Natural killer cell treated with Interleukin-12 subunit alpha and Interleukin-12 subunit beta and Interleukin-15 and Interleukin-18, amount 100 ng/mL, for 72 hours (primary cell): ENCODE results near the gene SOHLH2. TPM values are rescaled to one million over a fixed set of nuclear protein-coding genes. Genes with fewer than 3 reads are reported as not detected.

ENCODE experiments used
- ATAC-seq, 2 donors: fragments of 150-1000 bp; cut with Tn5 transposase in 1 of 2; sonication (Bioruptor Pico), chemical (Tn5 transposase) in 1 of 2; 2 replicates each; pipeline ENCODE4 v1.10.0; 2021
- DNase-seq: peaks from one replicate; pipeline ENCODE4 v3.0.0; 2022; ENCODE audit warnings: low spot score
- H3K27ac Mint-ChIP-seq, 2 donors: 1 replicate in 1 of 2; 2 replicates in 1 of 2; pipeline ENCODE4 v1.8.0; 2022; ENCODE audit warnings: mixed read lengths in 2 of 2, mild to moderate bottlenecking in 1 of 2, moderate library complexity in 1 of 2
- H3K27me3 Mint-ChIP-seq, 2 donors: 1 replicate in 1 of 2; 2 replicates in 1 of 2; pipeline ENCODE4 v1.8.0; 2022; ENCODE audit warnings: mixed read lengths in 2 of 2
- H3K36me3 Mint-ChIP-seq: one replicate; pipeline ENCODE4 v1.8.0; 2022; ENCODE audit warnings: mixed read lengths
- H3K4me1 Mint-ChIP-seq, 2 donors: 1 replicate in 1 of 2; 2 replicates in 1 of 2; pipeline ENCODE4 v1.8.0; 2022; ENCODE audit warnings: low read depth in 2 of 2, mixed read lengths in 2 of 2, mild to moderate bottlenecking in 1 of 2
- H3K4me3 Mint-ChIP-seq: one replicate; pipeline ENCODE4 v1.8.0; 2022; ENCODE audit warnings: mixed read lengths
- H3K9me3 Mint-ChIP-seq: 2 replicates; pipeline ENCODE4 v1.8.0; 2022; ENCODE audit warnings: mixed read lengths
- total RNA-seq, 2 donors: library from RNA; stranded (reverse); gene quantifications; one replicate each; pipeline ENCODE4 v1.2.3, GENCODE V29; 2022

Gene SOHLH2
- total RNA-seq, 2 donors from 2014 or later = not detected

- no peak for ATAC-seq
- no peaks in the 10 kb centered on the region for H3K36me3 Mint-ChIP-seq
- peaks cover 14% of the 10 kb centered on the region for H3K9me3 Mint-ChIP-seq
- H3K4me3 Mint-ChIP-seq = no peak overlapping the region
- H3K27me3 Mint-ChIP-seq = no peaks in the 10 kb centered on the region
- H3K27ac Mint-ChIP-seq = no peak overlapping the region
- H3K4me1 Mint-ChIP-seq = no peaks in the 10 kb centered on the region
- DNase-seq = no peak
These were observed 50.5 kb downstream of the SOHLH2 start for GRCh38 chr13:36163809-36164308.

DNA sequence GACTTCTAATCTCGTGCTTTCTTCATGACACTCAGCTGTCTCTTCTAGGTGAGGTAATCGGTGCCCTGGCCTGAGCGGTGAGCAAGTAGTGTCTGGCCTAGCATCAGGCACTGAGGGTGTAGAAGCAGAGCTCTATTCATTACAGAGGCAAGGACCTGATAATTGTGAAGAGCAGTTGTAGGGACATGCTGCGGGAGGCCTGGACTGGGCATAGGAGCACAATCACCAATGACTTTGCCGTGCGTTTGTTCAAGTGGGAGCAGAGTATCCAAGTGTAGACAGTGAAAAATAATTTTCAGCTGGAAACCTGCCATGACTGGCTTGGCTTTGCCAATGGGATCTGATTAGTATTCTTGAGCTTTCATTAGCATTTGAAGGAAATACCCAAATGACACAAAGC is 51.1 kb downstream of the SOHLH2 start:
- no peak for ATAC-seq
- Mint-ChIP-seq H3K27me3 (no peaks in the 10 kb centered on the region), H3K4me1 (no peaks in the 10 kb centered on the region)

GRCh38 chr13:36160297-36160696 is 54.1 kb downstream of the SOHLH2 start:
- H3K27me3 Mint-ChIP-seq = no peaks in the 10 kb centered on the region
- ATAC-seq (no peak), DNase-seq (no peak)
- H3K4me1 Mint-ChIP-seq = no peaks in the 10 kb centered on the region
- H3K36me3 Mint-ChIP-seq = peaks cover 8% of the 10 kb centered on the region
- H3K9me3 Mint-ChIP-seq = peaks cover 9% of the 10 kb centered on the region
- no peak overlapping the region for H3K27ac Mint-ChIP-seq
- no peak overlapping the region for H3K4me3 Mint-ChIP-seq

More for the DNA sequence above, 51.1 kb downstream of the SOHLH2 start:
- Mint-ChIP-seq H3K36me3 (no peaks in the 10 kb centered on the region), H3K9me3 (peaks cover 14% of the 10 kb centered on the region), H3K27ac (no peak overlapping the region), H3K4me3 (no peak overlapping the region)
- DNase-seq = no peak

DNA sequence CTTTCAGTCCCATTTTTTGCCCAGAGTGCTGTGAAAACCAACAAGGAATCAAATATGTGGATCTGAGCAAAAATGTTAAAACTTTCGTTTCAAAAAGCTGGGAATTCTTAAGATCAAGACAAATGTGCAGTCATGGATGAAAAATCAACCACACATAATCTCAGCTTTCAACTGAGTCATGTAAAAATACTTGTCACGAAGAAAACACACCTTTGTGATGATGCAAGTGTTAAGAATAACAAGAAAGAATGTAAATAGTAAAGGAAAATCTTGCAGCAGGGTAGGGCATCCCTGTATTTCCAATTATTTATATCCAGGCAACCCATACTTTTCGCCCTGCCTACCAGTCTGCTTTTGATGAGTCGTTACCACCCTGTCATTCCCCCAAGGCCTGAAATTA is 55.7 kb downstream of the SOHLH2 start:
- no peak overlapping the region for H3K4me3 Mint-ChIP-seq
- peaks cover 0 to 2% of the 10 kb centered on the region in 2 donors for H3K27me3 Mint-ChIP-seq
- H3K4me1 Mint-ChIP-seq = no peaks in the 10 kb centered on the region
- no peak overlapping the region for H3K27ac Mint-ChIP-seq
- H3K36me3 Mint-ChIP-seq = peaks cover 8% of the 10 kb centered on the region
- DNase-seq = no peak
- no peak for ATAC-seq
- H3K9me3 Mint-ChIP-seq = peaks cover 9% of the 10 kb centered on the region

DNA sequence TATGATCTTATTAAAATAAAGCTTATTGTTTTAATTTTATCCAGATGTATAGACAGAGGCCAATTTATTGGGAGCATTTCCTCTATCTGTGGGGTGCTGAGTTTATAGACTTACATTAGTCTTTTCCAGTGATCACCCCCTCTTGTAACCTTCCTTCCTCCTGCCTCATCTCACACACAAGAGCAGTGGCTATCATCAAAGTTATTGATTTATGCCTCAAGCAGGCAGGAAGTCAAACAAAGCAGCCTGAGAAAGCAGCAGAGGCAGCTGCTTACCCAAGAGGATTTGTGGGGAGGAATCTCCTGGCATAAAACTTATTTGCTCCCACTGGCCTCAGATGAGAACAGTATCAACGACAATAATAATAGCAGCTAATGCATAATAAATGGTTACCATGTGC is 56.9 kb downstream of the SOHLH2 start:
- DNase-seq (no peak), ATAC-seq (no peak)
- Mint-ChIP-seq H3K27me3 (peaks cover 0 to 2% of the 10 kb centered on the region in 2 donors), H3K9me3 (peaks cover 9% of the 10 kb centered on the region), H3K36me3 (peaks cover 8% of the 10 kb centered on the region), H3K4me3 (no peak overlapping the region), H3K4me1 (no peaks in the 10 kb centered on the region), H3K27ac (no peak overlapping the region)

- ATAC-seq (peak in 1 of 2 donors; percentile 31), DNase-seq (no peak)
- Mint-ChIP-seq H3K4me3 (no peak overlapping the region), H3K27me3 (peaks cover 0 to 2% of the 10 kb centered on the region in 2 donors), H3K36me3 (peaks cover 11% of the 10 kb centered on the region), H3K9me3 (peaks cover under 1% of the 10 kb centered on the region), H3K4me1 (no peaks in the 10 kb centered on the region), H3K27ac (no peak overlapping the region)
These were observed 59.6 kb downstream of the SOHLH2 start for GRCh38 chr13:36154567-36155291.

DNA sequence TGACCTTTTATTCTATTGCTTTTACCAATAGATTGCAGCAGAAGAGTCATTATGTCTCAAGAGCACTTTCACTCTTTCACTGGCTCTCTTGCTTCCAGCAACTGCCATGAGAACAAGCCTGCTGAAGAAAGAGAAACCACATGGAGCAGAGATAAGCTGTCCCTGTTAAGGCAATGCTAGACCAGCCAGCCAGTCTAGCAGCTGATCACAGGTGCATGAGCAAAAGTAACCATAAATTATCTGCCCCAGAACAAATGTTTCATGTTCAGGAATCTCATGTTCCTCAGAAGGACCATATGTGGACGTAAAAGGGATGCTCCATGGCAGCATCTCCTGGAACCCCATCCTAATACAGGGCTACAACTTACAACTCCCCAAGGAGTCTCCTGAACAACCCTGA is 62.8 kb downstream of the SOHLH2 start:
- ATAC-seq = no peak
- H3K4me3 Mint-ChIP-seq = no peak overlapping the region
- peaks cover 0 to 2% of the 10 kb centered on the region in 2 donors for H3K27me3 Mint-ChIP-seq
- no peak overlapping the region for H3K27ac Mint-ChIP-seq
- peaks cover 13% of the 10 kb centered on the region for H3K36me3 Mint-ChIP-seq
- peaks cover 3% of the 10 kb centered on the region for H3K9me3 Mint-ChIP-seq
- H3K4me1 Mint-ChIP-seq = no peaks in the 10 kb centered on the region
- DNase-seq = no peak

DNA sequence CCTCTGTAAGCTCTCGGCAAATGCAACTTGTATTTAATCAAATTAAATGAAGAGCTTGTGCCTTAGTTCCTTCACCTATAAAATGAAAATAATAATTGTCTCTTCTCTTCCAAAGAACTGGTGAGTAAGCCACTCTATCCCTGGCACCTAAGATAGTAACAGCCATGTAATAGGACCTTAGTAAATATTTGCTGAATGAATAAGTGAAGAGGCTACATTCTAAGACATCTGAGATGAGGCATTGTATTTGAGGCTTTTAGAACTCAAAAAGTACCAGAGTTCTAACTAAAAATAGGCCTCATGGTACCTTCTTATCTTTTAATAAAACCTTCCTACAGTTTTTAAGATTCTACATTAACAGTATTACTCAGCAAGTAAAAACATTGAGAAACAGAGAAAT is 65.9 kb downstream of the SOHLH2 start:
- H3K4me3 Mint-ChIP-seq = no peak overlapping the region
- DNase-seq = no peak
- no peaks in the 10 kb centered on the region for H3K4me1 Mint-ChIP-seq
- ATAC-seq = no peak
- H3K36me3 Mint-ChIP-seq = peaks cover 5% of the 10 kb centered on the region
- no peaks in the 10 kb centered on the region for H3K27me3 Mint-ChIP-seq
- no peak overlapping the region for H3K27ac Mint-ChIP-seq
- H3K9me3 Mint-ChIP-seq = peaks cover 3% of the 10 kb centered on the region

- no peak for DNase-seq
- H3K4me1 Mint-ChIP-seq = no peaks in the 10 kb centered on the region
- H3K36me3 Mint-ChIP-seq = peaks cover 5% of the 10 kb centered on the region
These were observed 67.0 kb downstream of the SOHLH2 start for GRCh38 chr13:36147330-36147729.

DNA sequence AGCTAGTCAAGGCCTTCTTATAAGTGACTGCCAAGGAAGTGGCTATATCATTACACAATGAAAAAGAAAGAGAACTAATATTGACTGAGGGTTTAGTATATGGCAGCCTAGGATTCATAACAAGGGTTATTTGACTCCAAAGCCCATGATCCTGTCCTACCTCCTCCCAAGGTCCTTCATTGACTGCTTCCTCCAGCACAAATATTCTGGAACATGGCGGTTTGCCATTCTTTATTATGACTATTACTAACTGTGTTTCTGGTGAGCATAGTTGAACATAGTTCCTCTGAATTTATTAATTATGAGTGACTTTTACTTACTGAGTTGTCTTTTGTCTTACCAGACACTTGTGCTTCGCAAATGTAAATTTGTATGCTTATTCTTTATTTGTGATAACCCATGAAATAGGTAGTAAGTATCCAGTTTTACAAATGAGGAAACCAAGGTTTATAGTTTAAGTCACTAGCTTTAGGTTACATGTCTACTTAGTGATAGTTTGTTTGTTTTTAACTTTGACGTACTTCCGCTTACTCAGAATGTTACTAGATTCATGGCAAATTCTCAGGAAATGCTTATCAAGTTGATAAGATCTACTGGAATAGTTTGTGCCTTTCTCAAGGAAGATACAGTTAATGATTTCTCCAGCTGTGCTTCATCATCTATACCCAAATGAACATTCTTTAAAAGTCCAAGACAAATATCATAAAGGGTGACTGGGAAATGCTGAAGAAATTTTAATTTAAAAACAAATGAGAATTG is 67.7 kb downstream of the SOHLH2 start:
- Mint-ChIP-seq H3K27me3 (no peaks in the 10 kb centered on the region), H3K36me3 (peaks cover 5% of the 10 kb centered on the region), H3K9me3 (peaks cover 3% of the 10 kb centered on the region), H3K4me3 (no peak overlapping the region), H3K4me1 (no peaks in the 10 kb centered on the region), H3K27ac (no peak overlapping the region)
- ATAC-seq = no peak
- no peak for DNase-seq

More at GRCh38 chr13:36147330-36147729, 67.0 kb downstream of the SOHLH2 start:
- no peak for ATAC-seq
- Mint-ChIP-seq H3K27me3 (no peaks in the 10 kb centered on the region), H3K4me3 (no peak overlapping the region), H3K27ac (no peak overlapping the region), H3K9me3 (peaks cover 3% of the 10 kb centered on the region)

GRCh38 chr13:36143738-36144137 is 70.6 kb downstream of the SOHLH2 start:
- Mint-ChIP-seq H3K36me3 (no peaks in the 10 kb centered on the region), H3K9me3 (peaks cover 5% of the 10 kb centered on the region), H3K4me3 (no peak overlapping the region), H3K27ac (no peak overlapping the region), H3K27me3 (no peaks in the 10 kb centered on the region), H3K4me1 (no peaks in the 10 kb centered on the region)
- no peak for DNase-seq
- no peak for ATAC-seq

- DNase-seq (no peak), ATAC-seq (no peak)
- Mint-ChIP-seq H3K27ac (no peak overlapping the region), H3K36me3 (no peaks in the 10 kb centered on the region), H3K9me3 (peaks cover 5% of the 10 kb centered on the region), H3K27me3 (no peaks in the 10 kb centered on the region), H3K4me1 (no peaks in the 10 kb centered on the region), H3K4me3 (no peak overlapping the region)
These were observed 71.6 kb downstream of the SOHLH2 start for GRCh38 chr13:36142735-36143134.

DNA sequence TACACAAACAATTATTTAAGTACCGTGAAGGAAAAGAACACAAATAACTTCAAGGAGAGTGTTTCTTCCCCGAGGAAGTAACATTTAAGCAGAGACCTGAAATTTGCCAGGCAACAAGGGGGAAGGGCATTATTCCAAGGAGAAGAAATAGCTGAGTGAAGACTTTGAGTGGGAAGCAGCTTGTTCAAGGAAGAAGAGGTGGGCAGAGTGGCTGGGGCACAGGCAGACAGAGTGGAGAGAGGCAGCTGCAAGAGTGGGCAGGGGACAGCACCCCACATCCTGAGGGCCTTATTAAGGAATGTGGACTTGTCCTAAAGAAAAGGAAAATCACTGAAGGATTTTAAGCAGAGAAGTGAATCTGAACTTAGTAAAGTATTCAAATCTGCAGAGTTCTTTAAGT is 78.5 kb downstream of the SOHLH2 start:
- ATAC-seq (no peak), DNase-seq (no peak)
- no peaks in the 10 kb centered on the region for H3K4me1 Mint-ChIP-seq
- H3K9me3 Mint-ChIP-seq = no peaks in the 10 kb centered on the region
- H3K27ac Mint-ChIP-seq = no peak overlapping the region
- H3K27me3 Mint-ChIP-seq = peaks cover 7 to 10% of the 10 kb centered on the region in 2 donors
- no peak overlapping the region for H3K4me3 Mint-ChIP-seq
- H3K36me3 Mint-ChIP-seq = peaks cover 4% of the 10 kb centered on the region

DNA sequence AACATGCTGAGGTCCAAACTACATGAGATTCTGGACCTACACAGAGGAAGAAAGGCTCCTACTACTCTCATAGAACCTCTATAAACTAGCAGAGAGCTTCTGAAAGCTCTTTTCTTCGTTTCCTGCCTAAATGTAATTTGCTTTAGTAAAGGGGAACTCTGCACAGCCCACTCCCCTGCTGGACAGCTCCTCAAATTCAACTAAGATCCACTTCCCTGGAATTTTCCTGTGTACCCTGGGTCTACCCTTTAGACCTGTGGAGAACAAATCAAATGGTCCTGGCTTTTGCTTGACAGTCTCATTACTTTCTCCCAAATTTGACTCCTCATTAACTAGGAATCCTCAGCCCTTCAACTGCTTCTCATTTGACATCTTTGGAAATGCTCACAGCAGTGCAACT is 79.7 kb downstream of the SOHLH2 start:
- Mint-ChIP-seq H3K4me1 (no peaks in the 10 kb centered on the region), H3K27ac (no peak overlapping the region), H3K27me3 (peaks cover 14 to 17% of the 10 kb centered on the region in 2 donors), H3K9me3 (no peaks in the 10 kb centered on the region), H3K36me3 (peaks cover 4% of the 10 kb centered on the region), H3K4me3 (no peak overlapping the region)
- DNase-seq (no peak), ATAC-seq (no peak)
